ENCODE measurements around the gene FIS1.

Gene FIS1

GRCh38 chr7:101235050-101235449 is 9.8 kb downstream of the FIS1 start:
- no peak for DNase-seq (ENCODE audit: extremely low read depth in 1 of 2, low read depth in 1 of 2)

- DNase-seq (ENCODE audit: extremely low read depth in 1 of 2, low read depth in 1 of 2), result no peak
These were observed 10.2 kb downstream of the FIS1 start for GRCh38 chr7:101234636-101235035.

DNA sequence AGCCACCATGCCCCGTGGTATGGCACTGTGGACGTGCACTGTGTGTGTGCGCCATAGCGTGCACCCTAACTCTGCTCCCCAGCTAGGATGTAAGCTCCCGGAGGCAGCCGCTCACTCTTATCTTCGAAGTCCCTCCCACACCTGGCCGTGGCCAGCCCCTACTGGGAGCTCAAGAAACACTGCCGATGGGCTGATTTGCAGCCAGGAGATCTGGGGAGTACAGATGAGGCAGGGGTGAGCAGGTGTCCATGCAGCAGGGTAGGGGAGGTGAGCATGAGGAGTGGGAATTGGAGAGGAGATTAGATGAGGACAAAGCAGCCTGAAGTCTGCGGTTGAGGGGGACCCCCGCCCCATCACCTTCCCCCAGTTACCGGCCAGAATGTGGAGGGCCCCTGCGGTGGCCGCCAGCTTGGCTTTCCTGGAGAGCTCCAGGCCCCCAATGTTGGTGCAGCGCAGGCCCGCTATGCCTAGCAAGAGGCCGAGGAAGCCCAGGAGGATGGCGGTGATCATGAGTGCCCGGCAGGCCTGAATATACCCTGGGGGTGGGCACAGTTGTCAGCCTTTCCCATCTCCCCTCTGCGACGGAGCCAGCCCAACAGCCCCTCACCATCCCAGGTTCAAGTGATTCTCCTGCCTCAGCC is 10.9 kb downstream of the FIS1 start:
- DNase-seq (ENCODE audit: extremely low read depth in 1 of 2, low read depth in 1 of 2), result no peak

DNA sequence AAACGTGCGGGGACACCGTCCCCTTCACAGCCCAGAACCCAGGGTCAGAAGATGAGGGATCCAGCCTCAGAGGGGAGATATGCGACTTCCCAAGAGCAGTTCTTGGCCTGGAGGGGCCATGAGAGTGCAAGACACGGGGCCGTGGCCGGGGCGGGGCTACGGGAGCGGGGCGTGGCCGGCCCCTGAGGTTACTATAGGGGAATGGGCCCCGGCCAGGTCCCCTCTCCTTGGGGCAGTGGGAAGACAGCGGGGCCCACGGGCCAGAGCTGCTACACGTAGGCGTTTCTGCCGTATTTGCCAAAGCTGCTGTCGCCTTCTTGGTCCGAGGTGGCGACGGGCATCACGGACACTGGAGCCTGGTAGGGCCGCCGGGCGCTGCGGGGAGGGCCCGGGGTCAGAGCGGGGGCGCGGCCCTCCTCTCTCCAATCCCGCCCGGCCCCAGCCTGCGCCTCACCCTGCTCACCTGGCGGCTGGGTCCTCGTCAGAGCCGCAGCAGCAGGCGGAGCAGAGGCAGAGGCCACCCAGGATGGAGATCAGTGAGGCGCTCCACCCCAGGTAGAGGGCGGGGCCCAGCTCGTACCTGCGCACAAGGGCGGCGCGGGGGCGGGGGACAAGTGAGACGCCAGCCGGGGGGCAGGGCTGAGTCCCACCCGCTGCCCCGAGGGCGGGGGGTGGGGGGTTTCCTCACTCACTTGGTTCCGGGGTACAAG is 12.6 kb downstream of the FIS1 start:
- no peak for DNase-seq (ENCODE audit: extremely low read depth in 1 of 2, low read depth in 1 of 2)

DNA sequence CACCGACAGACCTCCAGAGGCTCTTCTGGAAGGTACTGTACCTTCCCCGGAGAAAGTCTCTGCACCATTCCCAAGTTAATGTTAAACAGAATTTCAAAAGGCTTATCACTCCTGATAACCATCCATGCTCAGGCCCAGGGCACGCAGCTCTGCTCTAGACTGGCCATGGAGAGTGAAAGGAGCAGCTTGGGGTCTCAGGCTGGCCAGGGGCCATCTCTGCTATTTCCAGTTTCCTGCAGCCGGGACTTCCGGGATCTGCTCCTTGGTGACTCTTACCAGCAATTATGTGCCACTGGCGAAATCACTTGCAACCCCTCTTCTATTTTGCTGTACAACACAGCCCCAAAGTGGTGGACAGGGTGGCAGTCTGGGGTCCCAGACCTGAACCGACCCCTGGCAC is 13.2 kb downstream of the FIS1 start:
- no peak for DNase-seq (ENCODE audit: extremely low read depth in 1 of 2, low read depth in 1 of 2)

GRCh38 chr7:101226721-101227120 is 18.2 kb downstream of the FIS1 start:
- no peak for DNase-seq (ENCODE audit: extremely low read depth in 1 of 2, low read depth in 1 of 2)

DNA sequence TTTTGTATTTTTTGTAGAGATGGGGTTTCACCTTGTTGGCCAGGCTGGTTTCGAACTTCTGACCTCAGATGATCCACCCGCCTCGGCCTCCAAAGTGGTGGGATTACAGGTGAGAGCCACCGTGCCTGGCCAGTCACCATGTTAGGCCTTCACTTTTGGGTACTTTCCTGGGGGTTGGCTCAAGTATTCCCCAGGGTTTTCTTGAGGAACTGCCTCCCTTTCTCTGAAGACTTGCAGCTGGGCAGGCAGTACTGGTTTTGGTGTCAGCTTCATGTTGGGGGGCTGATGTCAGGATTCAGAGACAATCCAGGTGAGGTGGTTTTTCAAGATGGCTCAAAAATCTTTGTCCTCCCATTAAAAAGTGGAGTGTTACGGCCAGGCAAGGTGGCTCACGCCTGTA is 19.2 kb downstream of the FIS1 start:
- DNase-seq (ENCODE audit: extremely low read depth in 1 of 2, low read depth in 1 of 2), result no peak

- DNase-seq (ENCODE audit: extremely low read depth in 1 of 2, low read depth in 1 of 2), result no peak
These were observed 21.4 kb downstream of the FIS1 start for GRCh38 chr7:101223528-101223927.

GRCh38 chr7:101222275-101222830 is 22.5 kb downstream of the FIS1 start:
- DNase-seq (ENCODE audit: extremely low read depth in 1 of 2, low read depth in 1 of 2), result no peak

DNA sequence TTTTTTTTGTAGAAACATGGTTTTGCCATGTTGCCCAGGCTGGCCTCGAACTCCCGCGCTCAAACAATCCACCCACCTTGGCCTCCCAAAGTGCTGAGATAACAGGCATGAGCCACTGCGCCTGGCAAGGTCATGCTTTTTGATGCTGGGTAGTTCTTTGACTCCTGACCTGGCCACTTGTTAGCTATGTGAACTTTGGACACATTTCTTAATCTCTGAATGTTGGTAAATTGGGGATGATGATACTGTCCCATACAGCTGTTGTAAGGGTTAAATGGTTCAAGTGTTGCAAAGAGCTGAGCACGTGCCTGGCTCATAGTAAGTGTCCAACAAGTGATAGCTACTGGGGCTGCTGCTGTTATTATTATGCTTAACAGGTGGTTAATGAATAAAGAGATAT is 24.6 kb downstream of the FIS1 start:
- no peak for DNase-seq (ENCODE audit: extremely low read depth in 1 of 2, low read depth in 1 of 2)

DNA sequence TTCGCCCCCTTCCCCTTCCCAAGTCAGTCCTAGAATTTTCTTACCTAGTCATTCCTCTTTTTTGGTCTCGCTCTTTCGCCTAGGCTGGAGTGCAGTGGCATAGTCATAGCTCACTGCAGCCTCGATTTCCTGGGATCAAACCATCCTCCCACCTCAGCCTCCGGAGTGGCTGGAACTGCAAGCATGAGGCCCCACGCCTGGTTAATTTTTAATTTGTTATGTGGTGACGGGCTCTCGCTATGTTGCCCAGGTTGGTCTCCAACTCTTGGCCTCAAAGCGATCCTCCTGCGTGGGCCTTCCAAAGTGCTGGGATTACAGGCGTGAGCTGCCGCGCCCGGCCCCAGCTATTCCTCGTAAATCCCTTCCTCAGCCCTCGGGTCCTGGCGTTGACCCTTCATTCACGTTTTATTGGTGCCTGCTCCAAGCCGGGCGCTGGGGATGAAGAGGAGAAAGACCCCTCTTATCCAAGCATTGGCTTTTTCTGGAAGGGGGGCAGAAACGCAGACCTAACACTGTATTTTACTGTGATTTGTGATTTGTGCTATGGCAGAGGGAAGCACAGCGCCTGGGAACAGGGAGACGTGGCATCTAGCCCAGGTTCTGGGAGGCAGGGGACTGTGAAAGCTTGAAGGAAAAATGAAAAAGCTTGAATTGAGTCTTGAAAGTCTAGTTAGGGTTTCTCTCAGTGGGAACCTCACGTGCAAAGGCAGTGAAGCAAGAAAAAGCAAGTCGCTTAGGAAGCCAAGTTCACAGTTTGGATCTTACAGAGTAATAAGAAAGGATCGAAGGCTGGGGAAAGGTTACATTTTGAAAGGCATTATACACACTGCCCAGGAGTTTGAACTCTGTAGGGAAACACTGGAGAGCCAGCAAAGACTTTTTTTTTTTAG is 26.4 kb downstream of the FIS1 start:
- DNase-seq (ENCODE audit: extremely low read depth in 1 of 2, low read depth in 1 of 2), result no peak

DNA sequence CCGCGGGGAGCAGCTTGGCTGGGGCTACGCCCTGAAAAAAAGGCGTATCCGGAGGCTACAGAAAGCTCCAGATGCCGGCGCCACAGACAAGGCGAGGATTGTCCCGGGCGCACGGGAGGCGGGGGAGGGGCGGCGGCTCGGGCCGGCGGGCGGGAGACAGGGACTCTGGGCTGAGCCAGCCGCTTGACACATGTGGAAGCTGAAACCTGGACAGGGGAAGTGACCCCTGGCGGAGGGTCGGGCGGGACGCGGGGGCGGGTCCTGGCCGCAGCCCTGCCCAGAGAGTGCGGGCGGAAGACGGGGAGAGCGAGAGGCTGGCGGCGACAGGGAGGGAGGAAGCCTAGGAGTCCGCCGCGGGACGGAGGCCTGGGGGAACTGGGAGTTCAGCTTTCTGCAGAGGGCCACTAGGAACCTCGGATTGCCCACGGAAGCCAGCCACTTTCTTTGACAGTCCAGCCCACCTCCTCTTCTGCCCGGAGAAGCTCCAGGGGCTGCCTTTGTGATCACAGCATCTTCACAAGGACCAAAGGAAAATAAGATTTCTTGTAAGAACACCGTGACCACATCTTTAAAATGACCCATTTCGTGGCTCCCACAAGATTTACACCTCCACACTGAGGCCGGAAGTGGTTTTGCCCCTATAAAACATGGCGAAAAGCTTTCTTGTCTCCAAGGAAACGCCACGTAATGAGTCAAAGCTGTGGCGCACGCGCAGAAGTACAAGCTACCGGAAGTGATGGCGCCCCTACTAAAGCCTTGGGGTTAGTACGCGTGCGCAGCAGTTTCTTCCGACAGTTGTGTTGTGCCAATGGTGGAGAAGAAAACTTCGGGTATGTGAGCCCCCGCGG is 27.3 kb downstream of the FIS1 start, which contains the start of the genes PLOD3 and ZNHIT1:
Gene PLOD3 (minus strand): TSS at position 194 of the 848 bp plus-strand sequence. CDS start 307 bp downstream, outside the sequence.
Gene ZNHIT1 (plus strand): TSS at position 778 of the 848 bp plus-strand sequence. CDS start 31 bp downstream, at position 809.
- peak; percentile 86 to 93 for DNase-seq (ENCODE audit: extremely low read depth in 1 of 2, low read depth in 1 of 2)

DNA sequence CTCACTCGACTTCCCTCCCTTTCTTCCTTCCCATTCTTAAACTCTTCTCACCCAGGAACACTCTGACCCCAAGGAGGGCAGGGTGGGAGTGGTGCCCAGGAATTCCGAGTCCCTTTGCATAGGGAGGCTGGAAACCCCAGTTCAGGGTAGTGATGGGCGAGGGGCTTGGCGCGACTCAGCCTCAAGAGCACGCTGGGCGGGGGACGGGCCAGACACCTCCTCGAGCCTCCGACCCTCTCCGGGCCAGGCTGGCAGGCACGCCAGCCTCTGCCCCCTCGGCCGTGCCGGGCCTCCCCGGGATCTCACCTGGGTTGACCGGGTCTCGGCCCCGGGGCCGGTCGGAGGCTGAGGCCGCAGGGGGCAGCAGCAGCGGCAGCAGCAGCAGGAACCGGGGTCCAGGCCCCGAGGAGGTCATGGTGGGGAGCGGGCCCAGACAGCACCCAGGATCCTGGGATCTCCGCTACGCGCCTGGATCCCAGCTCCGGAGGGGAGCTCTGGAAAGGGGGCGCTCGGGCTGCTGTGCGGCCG is 28.0 kb downstream of the FIS1 start:
- no peak for DNase-seq (ENCODE audit: extremely low read depth in 1 of 2, low read depth in 1 of 2)

DNA sequence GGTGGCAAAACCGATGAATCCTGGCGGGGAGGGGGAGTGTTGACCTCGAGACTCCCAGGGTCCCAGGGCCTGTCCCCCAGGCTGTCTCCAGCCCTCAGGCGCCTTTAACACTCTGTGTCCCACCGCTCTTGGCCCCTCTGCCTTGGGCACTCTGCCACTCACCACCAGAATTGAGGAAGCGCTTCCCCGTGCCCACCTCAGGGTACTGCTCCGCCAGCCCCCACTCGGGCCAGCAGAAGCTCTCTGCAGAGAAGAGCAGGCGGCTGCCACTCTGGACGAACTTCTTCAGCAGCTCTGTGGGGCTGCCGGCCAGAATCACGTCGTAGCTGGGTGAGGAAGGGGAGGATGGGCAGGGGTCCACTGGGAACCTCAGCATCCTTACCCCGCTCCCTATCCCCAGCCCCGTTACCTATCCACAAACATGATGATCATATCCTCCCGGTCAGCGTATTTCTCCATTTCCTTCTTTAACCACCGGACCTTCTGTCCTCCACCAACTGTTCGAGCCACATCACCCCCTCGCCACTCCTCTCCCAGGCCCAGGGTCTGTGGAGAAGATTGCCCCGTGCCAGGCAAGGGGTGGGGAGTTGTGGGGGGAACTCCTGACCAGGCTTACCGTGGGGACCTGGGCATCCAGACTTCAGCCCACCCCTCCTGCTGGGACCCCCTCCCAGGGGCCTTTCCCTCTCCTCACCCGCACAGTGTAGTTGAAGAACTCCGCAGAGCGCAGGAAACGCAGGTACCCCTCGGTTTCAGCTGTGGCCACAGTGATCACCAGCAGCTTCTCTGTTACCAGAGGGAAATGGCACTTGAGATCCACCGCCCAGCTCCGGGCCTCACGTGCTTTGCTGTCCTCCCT is 28.7 kb downstream of the FIS1 start:
- no peak for DNase-seq (ENCODE audit: extremely low read depth in 1 of 2, low read depth in 1 of 2)

GRCh38 chr7:101212014-101212413 is 32.9 kb downstream of the FIS1 start:
- DNase-seq (ENCODE audit: extremely low read depth in 1 of 2, low read depth in 1 of 2), result no peak

DNA sequence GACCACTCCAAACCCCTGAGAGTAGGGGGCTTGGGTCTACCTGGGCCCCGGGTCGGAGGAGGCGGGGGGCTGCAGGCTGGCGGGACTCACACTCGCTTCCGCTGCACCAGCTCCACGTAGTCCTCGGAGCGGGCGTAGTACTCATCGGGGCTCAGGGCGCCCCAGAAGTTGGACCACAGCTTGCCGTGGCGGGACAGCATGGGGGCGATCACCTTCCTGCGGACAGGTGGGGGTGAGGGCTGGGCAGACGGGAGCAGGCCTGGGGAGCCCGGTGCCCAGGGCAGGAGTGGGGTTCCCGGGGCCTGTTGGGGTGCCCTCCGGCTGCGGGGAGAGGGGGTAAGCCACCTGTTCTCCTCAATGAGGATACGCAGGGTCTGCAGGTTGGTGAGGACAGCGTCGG is 33.4 kb downstream of the FIS1 start:
- DNase-seq (ENCODE audit: extremely low read depth in 1 of 2, low read depth in 1 of 2), result no peak

DNA sequence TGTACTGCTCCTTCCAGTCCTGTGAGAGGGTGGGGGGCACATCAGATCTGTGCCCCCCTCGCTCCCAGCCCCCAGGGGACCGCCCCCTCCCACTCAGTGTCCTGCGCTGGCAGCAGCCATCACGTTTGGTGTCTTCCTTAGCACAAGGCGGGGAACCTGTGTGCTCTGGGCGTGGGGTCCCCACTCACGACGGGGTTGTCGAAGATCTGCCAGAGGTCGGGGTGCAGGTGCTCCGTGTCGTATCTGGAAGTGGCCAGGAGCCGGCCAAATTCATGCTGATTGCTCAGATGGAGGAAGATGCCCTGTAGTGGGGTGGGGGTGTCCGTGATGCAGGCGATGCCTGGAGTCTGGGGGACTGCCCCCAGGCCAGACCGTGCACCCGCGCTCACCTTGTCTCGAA is 34.7 kb downstream of the FIS1 start:
- no peak for DNase-seq (ENCODE audit: extremely low read depth in 1 of 2, low read depth in 1 of 2)

DNA sequence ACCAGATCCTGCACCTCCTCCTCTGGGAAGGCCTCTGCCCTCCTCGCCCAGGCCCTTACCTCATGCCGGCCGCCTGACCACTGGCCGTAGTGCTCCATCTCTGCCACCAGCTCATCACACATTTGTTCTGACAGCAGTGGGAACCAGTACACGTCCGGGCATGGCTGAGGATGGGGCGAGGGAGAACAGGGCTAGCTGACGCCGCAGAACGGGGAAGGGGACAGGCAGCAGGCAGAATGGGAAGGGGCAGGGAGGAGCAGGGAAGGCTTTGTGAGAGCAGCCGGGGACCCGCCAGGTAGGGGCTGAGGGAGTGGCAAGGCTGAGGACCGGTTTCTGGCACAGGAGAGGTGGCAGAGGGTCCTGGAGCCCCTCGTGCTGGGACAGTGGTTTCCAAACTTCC is 36.1 kb downstream of the FIS1 start:
- DNase-seq (ENCODE audit: extremely low read depth in 1 of 2, low read depth in 1 of 2), result no peak

DNA sequence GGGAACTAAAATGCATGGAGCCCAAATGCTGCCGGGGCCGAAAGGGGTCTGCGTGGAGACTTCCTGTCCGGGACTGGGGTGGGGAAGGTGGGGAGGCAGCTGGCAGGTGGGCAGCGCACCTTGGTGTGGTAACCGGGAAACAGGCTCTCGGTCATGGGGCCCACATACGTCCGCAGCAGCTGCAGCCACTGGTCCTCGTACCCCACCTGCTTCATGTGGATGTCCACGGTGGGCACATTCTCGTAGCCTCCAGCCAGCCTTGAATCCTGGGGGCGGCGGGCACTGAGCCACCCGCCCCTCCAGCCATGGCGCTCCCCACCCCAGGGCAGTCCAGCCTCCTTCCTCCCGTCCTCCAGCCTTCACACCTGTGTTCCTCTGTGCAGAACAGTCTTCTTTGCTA is 37.4 kb downstream of the FIS1 start:
- DNase-seq (ENCODE audit: extremely low read depth in 1 of 2, low read depth in 1 of 2), result no peak

Data from stimulated activated CD8-positive, alpha-beta memory T cell treated with anti-CD3 and anti-CD28 coated beads, Interleukin-7, amount 100 ng/mL, for 48 hours (primary cell).